BJ (cell line): ENCODE measurements around the gene CASTOR1. TPM values are rescaled to one million over a fixed set of nuclear protein-coding genes. Genes with fewer than 3 reads are reported as not detected.

Source experiments
- CTCF ChIA-PET: fragments of 350-600 bp; formaldehyde crosslinking; extraction: SDS; loops from one replicate; lab custom pipeline; 2021; ENCODE audit warnings: antibody characterized with exemption, inconsistent platforms; lab: Yijun Ruan, JAX
- POLR2A ChIA-PET: fragments of 300-600 bp; sonication (Branson Sonifier 250); formaldehyde crosslinking; extraction: SDS; loops from one replicate; lab custom pipeline; 2021; ENCODE audit warnings: antibody characterized with exemption; lab: Charles Lee
- DNase-seq: peaks from one replicate; pipeline ENCODE4 v3.0.0-alpha.2; 2011; ENCODE audit warnings: low read depth
- H3K27me3 ChIP-seq: 2 replicates; pipeline ENCODE4 v1.6.0; 2011; ENCODE audit warnings: low read length; ENCODE audit not compliant: control insufficient read depth, insufficient read depth
- H3K36me3 ChIP-seq: 2 replicates; pipeline ENCODE4 v1.5.1; 2011; ENCODE audit warnings: low read length; ENCODE audit not compliant: control insufficient read depth, insufficient read depth
- H3K4me3 ChIP-seq: 2 replicates; pipeline ENCODE4 v1.5.1; 2011; ENCODE audit warnings: low read depth, mild to moderate bottlenecking, control low read depth, low read length
- CTCF ChIP-seq: IDR thresholded peaks from 2 replicates; pipeline ENCODE4 v1.5.1; 2011; ENCODE audit warnings: low read depth, mild to moderate bottlenecking, control low read depth, inconsistent platforms, low read length, moderate library complexity; ENCODE audit not compliant: insufficient read depth
- polyA plus RNA-seq: library from polyadenylated mRNA; depleted of rRNA; stranded (reverse); fragments of >200 nt; gene quantifications from 2 replicates; pipeline ENCODE4 v1.2.3, GENCODE V29; 2011

Gene CASTOR1
- polyA plus RNA-seq, 1 experiment = 16.4 TPM

DNA sequence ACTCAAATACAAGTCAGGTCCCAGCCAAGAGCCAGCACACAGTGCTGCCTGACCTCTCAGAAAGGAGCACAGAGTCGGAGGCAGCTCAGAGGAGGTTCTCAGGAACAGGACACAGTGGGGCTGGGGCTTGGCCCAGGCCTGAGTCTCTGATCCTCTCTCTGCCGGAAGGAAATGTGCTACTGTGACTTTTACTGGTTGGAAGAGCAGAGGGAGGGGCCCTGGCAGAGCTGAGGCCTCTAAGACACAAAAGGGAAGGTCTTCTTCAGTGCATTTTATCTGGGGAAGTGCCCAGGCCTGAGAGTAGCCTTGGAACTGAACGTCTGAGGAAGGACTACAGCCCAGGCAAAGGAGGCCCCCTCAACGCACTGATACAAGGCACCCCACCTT, 16.2 kb upstream of the CASTOR1 start:
- no peak for DNase-seq
- TF ChIP-seq CTCF = no peak
- Histone ChIP-seq H3K36me3 (peaks cover 12% of the 10 kb centered on the region), H3K27me3 (no peaks in the 10 kb centered on the region), H3K4me3 (no peak overlapping the region)
- ChIA-PET CTCF (no interaction called here), POLR2A (no interaction called here)

DNA sequence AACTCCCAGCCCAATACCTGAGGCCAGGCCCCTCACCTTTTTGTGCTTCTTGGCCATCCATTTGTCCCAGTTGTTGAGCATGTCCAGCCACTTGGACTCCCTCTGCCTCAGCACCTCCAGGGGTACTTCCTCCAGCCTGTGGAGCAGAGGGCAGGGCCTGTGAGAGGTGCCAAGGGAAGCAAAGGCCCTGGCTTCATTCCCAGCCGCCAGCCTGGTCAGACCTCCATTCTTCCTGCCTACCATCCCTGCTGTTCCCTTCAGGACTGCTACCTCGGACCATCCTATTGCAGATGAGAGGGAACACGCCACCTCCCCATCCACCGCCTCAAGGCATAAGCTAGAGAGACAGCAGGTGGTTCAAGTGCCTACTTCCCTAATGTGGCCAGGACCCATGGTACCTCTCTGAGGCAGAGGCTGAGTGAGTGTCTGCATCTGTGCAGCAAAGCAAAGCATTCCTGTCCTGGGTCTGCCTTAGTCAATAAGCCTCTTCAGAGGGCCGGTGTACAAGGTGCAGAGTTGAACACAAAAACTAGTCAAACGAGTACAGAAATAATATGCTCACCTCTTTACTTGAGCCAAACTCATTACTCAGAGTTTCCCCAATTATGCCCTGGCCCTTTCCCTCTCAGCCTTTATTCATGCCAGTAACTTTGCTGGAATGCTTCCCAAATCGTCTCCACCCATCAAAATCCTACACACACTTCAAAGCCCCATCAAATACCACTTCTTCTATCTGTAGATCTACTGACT, 15.4 kb upstream of the CASTOR1 start:
- DNase-seq = no peak
- no peak for TF ChIP-seq CTCF
- H3K4me3 ChIP-seq = no peak overlapping the region
- no peaks in the 10 kb centered on the region for H3K27me3 ChIP-seq
- peaks cover 14% of the 10 kb centered on the region for H3K36me3 ChIP-seq
- ChIA-PET CTCF (interaction anchor here (2.4 to 5.5 kb wide), 2 partner anchors 16 to 19 kb away, joined by 9 to 31 read pairs; partner anchors contain the start of gene CASTOR1), POLR2A (no interaction called here)

GRCh38 chr22:30302810-30303138, 13.5 kb upstream of the CASTOR1 start:
- H3K4me3 ChIP-seq = no peak overlapping the region
- ChIA-PET POLR2A (interaction anchor here (0.7 kb wide), 1 partner anchor 945 kb away, joined by 4 read pairs; no protein-coding TSS in a partner anchor), CTCF (interaction anchor here (1.1 to 5.5 kb wide), 4 partner anchors 14 to 88 kb away, joined by 3 to 31 read pairs (median 6); partner anchors contain the start of gene CASTOR1)
- H3K27me3 ChIP-seq = no peaks in the 10 kb centered on the region
- peaks cover 30% of the 10 kb centered on the region for H3K36me3 ChIP-seq
- no peak for TF ChIP-seq CTCF
- no peak for DNase-seq

DNA sequence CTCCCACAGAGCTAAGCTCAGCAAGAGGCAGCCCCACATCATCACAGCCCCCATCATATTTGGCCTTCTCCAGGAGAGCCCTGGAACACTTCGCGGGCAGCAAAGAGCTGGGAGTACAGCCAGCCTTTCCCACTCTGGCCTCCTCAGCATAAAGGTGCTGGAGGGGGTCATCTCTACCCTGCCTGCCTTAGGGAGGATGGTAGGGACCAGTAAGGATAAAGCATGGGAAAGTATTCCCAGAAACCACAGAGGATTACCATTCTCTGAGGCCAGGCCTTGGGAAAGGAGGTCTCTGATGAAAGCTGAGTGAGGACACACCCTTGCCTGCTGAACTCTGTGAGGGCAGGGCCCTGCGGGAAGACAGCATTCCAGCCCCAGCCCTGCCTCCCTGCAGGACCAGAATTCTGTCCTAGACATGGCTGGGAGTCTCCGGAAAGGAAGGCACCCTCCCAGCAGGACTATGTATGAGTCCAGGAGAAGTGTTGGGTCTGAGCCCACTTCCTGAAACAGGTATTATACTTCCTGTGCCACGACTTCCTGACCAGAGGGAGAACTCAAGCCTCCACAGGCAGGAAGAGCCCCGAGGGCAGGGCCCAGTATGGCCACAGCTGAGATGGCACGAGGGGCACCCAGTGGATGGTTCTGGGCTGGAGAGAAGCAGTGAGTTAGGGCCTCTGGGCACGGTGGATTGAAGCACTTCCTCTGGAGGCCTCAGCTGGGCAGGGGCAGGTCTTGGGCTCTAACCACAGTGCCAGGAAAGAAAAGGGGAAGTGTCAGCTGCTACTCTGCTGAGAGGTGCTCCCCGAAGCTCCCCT, 12.9 kb upstream of the CASTOR1 start:
- peak; percentile 52 for DNase-seq
- H3K36me3 ChIP-seq = peaks cover 35% of the 10 kb centered on the region
- no peaks in the 10 kb centered on the region for H3K27me3 ChIP-seq
- no peak for TF ChIP-seq CTCF
- ChIA-PET POLR2A (interaction anchor here (0.7 kb wide), 1 partner anchor 945 kb away, joined by 4 read pairs; no protein-coding TSS in a partner anchor), CTCF (interaction anchor here (1.1 to 5.5 kb wide), 5 partner anchors 13 to 88 kb away, joined by 3 to 31 read pairs (median 3); partner anchors contain the start of genes CASTOR1, CCDC157 and SF3A1)
- H3K4me3 ChIP-seq = no peak overlapping the region

- Histone ChIP-seq H3K4me3 (no peak overlapping the region), H3K36me3 (peaks cover 50% of the 10 kb centered on the region), H3K27me3 (no peaks in the 10 kb centered on the region)
- no peak for DNase-seq
- ChIA-PET POLR2A (no interaction called here), CTCF (interaction anchor here (1.9 to 5.5 kb wide), 2 partner anchors 10 to 11 kb away, joined by 6 to 31 read pairs; partner anchors contain the start of gene CASTOR1)
- no peak for TF ChIP-seq CTCF
Measured at GRCh38 chr22:30299322-30299721, 10.0 kb upstream of the CASTOR1 start.
